GM23338 (cell line): ENCODE results near the gene LRRC4. TPM values are rescaled to one million over a fixed set of nuclear protein-coding genes. Genes with fewer than 3 reads are reported as not detected.

Experiments used
- ATAC-seq: fragments of 200-7000 bp; cut with Tn5 transposase; 3 replicates; pipeline ENCODE4 v1.9.1; 2020
- DNase-seq: peaks from one replicate; pipeline ENCODE4 v3.0.0-alpha.2; 2015; ENCODE audit warnings: low spot score
- H2AFZ ChIP-seq: fragments of 200-600 bp; sonication (generic); 2 replicates; pipeline ENCODE4 v1.8.0; 2016; ENCODE audit warnings: antibody characterized with exemption, mild to moderate bottlenecking, moderate library complexity
- H3F3A ChIP-seq: fragments of 200-600 bp; sonication (generic); replicated peaks from 2 replicates; pipeline ENCODE4 v1.8.0; 2017; ENCODE audit warnings: antibody characterized with exemption, mixed run types, low read depth
- H3K27ac ChIP-seq: fragments of 200-600 bp; sonication (generic); 2 replicates; pipeline ENCODE4 v1.6.1; 2016; ENCODE audit warnings: low read depth
- H3K27me3 ChIP-seq: fragments of 200-600 bp; sonication (generic); 2 replicates; pipeline ENCODE4 v1.8.0; 2016; ENCODE audit warnings: mild to moderate bottlenecking, mixed run types, moderate library complexity; ENCODE audit not compliant: insufficient read depth
- H3K36me3 ChIP-seq: fragments of 200-600 bp; sonication (generic); 2 replicates; pipeline ENCODE4 v1.8.0; 2016; ENCODE audit warnings: mild to moderate bottlenecking; ENCODE audit not compliant: insufficient read depth
- H3K4me1 ChIP-seq: fragments of 200-600 bp; sonication (generic); 2 replicates; pipeline ENCODE4 v1.8.0; 2016; ENCODE audit warnings: mild to moderate bottlenecking, moderate library complexity; ENCODE audit not compliant: insufficient read depth
- H3K4me2 ChIP-seq: fragments of 200-600 bp; sonication (generic); 2 replicates; pipeline ENCODE4 v1.7.1; 2017; ENCODE audit warnings: mixed run types
- H3K4me3 ChIP-seq: fragments of 200-600 bp; sonication (generic); 2 replicates; pipeline ENCODE4 v1.6.1; 2016; ENCODE audit warnings: mixed run types
- H3K79me2 ChIP-seq: fragments of 200-600 bp; sonication (generic); replicated peaks from 2 replicates; pipeline ENCODE4 v1.8.0; 2017; ENCODE audit warnings: mild to moderate bottlenecking; ENCODE audit not compliant: insufficient read depth
- H3K9me2 ChIP-seq: fragments of 200-600 bp; sonication (generic); 2 replicates; pipeline ENCODE4 v1.8.0; 2017; ENCODE audit not compliant: insufficient read depth
- H4K20me1 ChIP-seq: fragments of 200-600 bp; sonication (generic); replicated peaks from 2 replicates; pipeline ENCODE4 v1.8.0; 2017; ENCODE audit warnings: mild to moderate bottlenecking; ENCODE audit not compliant: insufficient read depth
- H3K27ac Mint-ChIP-seq: 2 replicates; pipeline ENCODE4 v1.8.0; 2020; ENCODE audit warnings: inconsistent platforms, mild to moderate bottlenecking, moderate library complexity, mixed read lengths
- H3K27me3 Mint-ChIP-seq: 3 replicates; pipeline ENCODE4 v1.8.0; 2022; ENCODE audit warnings: low read depth, mild to moderate bottlenecking, moderate library complexity, mixed read lengths, inconsistent platforms; ENCODE audit not compliant: insufficient read depth, poor library complexity
- H3K36me3 Mint-ChIP-seq: 3 replicates; pipeline ENCODE4 v1.8.0; 2021; ENCODE audit warnings: low read depth, mild to moderate bottlenecking, inconsistent platforms, moderate library complexity, mixed read lengths
- H3K4me1 Mint-ChIP-seq: 3 replicates; pipeline ENCODE4 v1.8.0; 2020; ENCODE audit warnings: mild to moderate bottlenecking, inconsistent platforms, mixed read lengths
- H3K4me3 Mint-ChIP-seq: 3 replicates; pipeline ENCODE4 v1.8.0; 2021; ENCODE audit warnings: moderate library complexity, mild to moderate bottlenecking, inconsistent platforms, mixed read lengths
- H3K9me3 Mint-ChIP-seq: 3 replicates; pipeline ENCODE4 v1.8.0; 2020; ENCODE audit warnings: moderate library complexity, mild to moderate bottlenecking, inconsistent platforms, mixed read lengths
- CREB1 ChIP-seq: fragments of 250-450 bp; sonication (Bioruptor Pico); IDR thresholded peaks from 2 replicates; pipeline ENCODE4 v1.5.0; 2020; ENCODE audit warnings: low read depth, mild to moderate bottlenecking, moderate library complexity
- CTCF ChIP-seq, 2 experiments: fragments of 200-600 bp in 1 of 2; sonication (generic) in 1 of 2; conservative IDR thresholded peaks; 2 replicates each; pipeline versions ENCODE4 v1.5.1 to v1.6.1; 2016 to 2017; ENCODE audit warnings: antibody characterized with exemption in 2 of 2, low read depth in 2 of 2, mild to moderate bottlenecking in 2 of 2, moderate library complexity in 1 of 2
- ETS1 ChIP-seq: IDR thresholded peaks from 2 replicates; pipeline ENCODE4 v1.6.1; 2016; ENCODE audit warnings: antibody characterized with exemption
- EZH2 ChIP-seq: fragments of 200-600 bp; sonication (generic); IDR thresholded peaks from one replicate; pipeline ENCODE4 v1.8.0; 2017; ENCODE audit warnings: antibody characterized with exemption, mild to moderate bottlenecking, low read depth; ENCODE audit not compliant: unreplicated experiment
- EZH2phosphoT487 ChIP-seq: fragments of 200-600 bp; sonication (generic); IDR thresholded peaks from one replicate; pipeline ENCODE4 v1.8.1; 2018; ENCODE audit warnings: antibody characterized with exemption; ENCODE audit not compliant: unreplicated experiment
- JUNB ChIP-seq: IDR thresholded peaks from one replicate; pipeline ENCODE4 v1.6.1; 2016; ENCODE audit warnings: antibody characterized with exemption; ENCODE audit not compliant: unreplicated experiment
- NANOG ChIP-seq: IDR thresholded peaks from 2 replicates; pipeline ENCODE4 v1.6.1; 2016; ENCODE audit warnings: antibody characterized with exemption, borderline replicate concordance
- POLR2AphosphoS5 ChIP-seq: IDR thresholded peaks from 2 replicates; pipeline ENCODE4 v1.6.1; 2016; ENCODE audit warnings: antibody characterized with exemption, low read depth
- REST ChIP-seq: IDR thresholded peaks from one replicate; pipeline ENCODE4 v1.6.1; 2018; ENCODE audit warnings: antibody characterized with exemption; ENCODE audit not compliant: unreplicated experiment
- STAT1 ChIP-seq: IDR thresholded peaks from one replicate; pipeline ENCODE4 v1.6.1; 2016; ENCODE audit warnings: antibody characterized with exemption; ENCODE audit not compliant: unreplicated experiment
- ZNF114 ChIP-seq: fragments of 250-450 bp; sonication (Bioruptor Pico); IDR thresholded peaks from 2 replicates; pipeline ENCODE4 v1.5.0; 2020; ENCODE audit warnings: mild to moderate bottlenecking, moderate library complexity
- ZNF331 ChIP-seq: fragments of 250-450 bp; sonication (Bioruptor Pico); IDR thresholded peaks from 2 replicates; pipeline ENCODE4 v1.5.0; 2020; ENCODE audit warnings: low read depth, mild to moderate bottlenecking, moderate library complexity
- ZNF462 ChIP-seq: fragments of 250-450 bp; sonication (Bioruptor Pico); IDR thresholded peaks from 2 replicates; pipeline ENCODE4 v1.5.0; 2020; ENCODE audit warnings: mild to moderate bottlenecking, moderate library complexity
- polyA plus RNA-seq: library from polyadenylated mRNA; unstranded; fragments of >200 nt; fragmentation: Nextera tagmentation; extraction: Ambion mirVana; gene quantifications from 2 replicates; pipeline ENCODE4 v1.2.1, GENCODE V29; 2016
- total RNA-seq: library from RNA; depleted of rRNA; stranded (reverse); fragments of >200 nt; shearing (Covaris generic); gene quantifications from 2 replicates; pipeline ENCODE4 v1.2.3, GENCODE V29; 2014

Gene LRRC4
- total and polyA plus RNA-seq, 2 experiments from 2014 or later: 1.9 to 5.2 TPM

- peaks cover 6% of the 10 kb centered on the region for H3K4me1 Mint-ChIP-seq
- H3K4me3 ChIP-seq: no peak overlapping the region
- no peaks in the 10 kb centered on the region for H3K9me3 Mint-ChIP-seq
- H3K36me3 ChIP-seq: no peaks in the 10 kb centered on the region
- H3K27ac Mint-ChIP-seq: no peak overlapping the region
- peaks cover 1% of the 10 kb centered on the region for H3K27me3 Mint-ChIP-seq
- no peaks in the 10 kb centered on the region for H3K27me3 ChIP-seq
- no peak overlapping the region for H3K27ac ChIP-seq
- H3K36me3 Mint-ChIP-seq: no peaks in the 10 kb centered on the region
- no peak overlapping the region for H3K4me2 ChIP-seq
- no peak overlapping the region for H3K4me3 Mint-ChIP-seq
- no peaks in the 10 kb centered on the region for H3K79me2 ChIP-seq
- H3K9me2 ChIP-seq: no peaks in the 10 kb centered on the region
- no peak for ATAC-seq
- no peak overlapping the region for H2AFZ ChIP-seq
- no peak for DNase-seq
- TF ChIP-seq JUNB: no peak
- TF ChIP-seq CTCF (conservative IDR thresholded peaks at IDR 0.05; ENCODE audit: low read depth in 2 of 2): no peak
- TF ChIP-seq ZNF462 (CRISPR knock-in tag): no peak
- TF ChIP-seq REST: no peak
- no peak for TF ChIP-seq EZH2
- no peak for TF ChIP-seq STAT1
- no peak for TF ChIP-seq ZNF114 (CRISPR knock-in tag)
- no peak for TF ChIP-seq POLR2AphosphoS5
- no peak for TF ChIP-seq EZH2phosphoT487
- no peak for TF ChIP-seq NANOG
- no peak for TF ChIP-seq ZNF331 (CRISPR knock-in tag)
- no peak for TF ChIP-seq CREB1 (CRISPR knock-in tag)
- no peak for TF ChIP-seq ETS1
- no peaks in the 10 kb centered on the region for H3K4me1 ChIP-seq
- no peaks in the 10 kb centered on the region for H3F3A ChIP-seq
- peaks cover 14% of the 10 kb centered on the region for H4K20me1 ChIP-seq
Measured at GRCh38 chr7:128045766-128046165, 14.5 kb upstream of the LRRC4 start.
